SU-DHL-6 (cell line): ENCODE measurements around the gene BCAS3.

Source experiments
- CTCF ChIP-seq: fragments of 200-600 bp; sonication (generic); IDR thresholded peaks from one replicate; pipeline ENCODE4 v1.5.1; 2017; ENCODE audit warnings: antibody characterized with exemption, mild to moderate bottlenecking, low read length, moderate library complexity; ENCODE audit not compliant: insufficient read depth, poor library complexity, severe bottlenecking
- EZH2phosphoT487 ChIP-seq: fragments of 200-600 bp; sonication (generic), shearing (Covaris generic); conservative IDR thresholded peaks from 2 replicates; pipeline ENCODE4 v1.6.1; 2018; ENCODE audit warnings: mild to moderate bottlenecking, antibody characterized with exemption, low read length, moderate library complexity, mixed read lengths

- no peak for TF ChIP-seq CTCF
- TF ChIP-seq EZH2phosphoT487, result no peak
Observed at GRCh38 chr17:60874772-60875171, 197.1 kb downstream of the BCAS3 start.
